OCI-M1 (cell line): ENCODE data around the gene MARCHF3.
"Not testable (repeated sequence)": the region's sequence is repeated elsewhere in the genome, so short reads cannot be mapped to it uniquely, and the experiment has no call there.

Source experiments
- DNase-seq: peaks from one replicate; lab custom pipeline; 2025; lab: John Stamatoyannopoulos, UW

The MARCHF3 gene

DNA sequence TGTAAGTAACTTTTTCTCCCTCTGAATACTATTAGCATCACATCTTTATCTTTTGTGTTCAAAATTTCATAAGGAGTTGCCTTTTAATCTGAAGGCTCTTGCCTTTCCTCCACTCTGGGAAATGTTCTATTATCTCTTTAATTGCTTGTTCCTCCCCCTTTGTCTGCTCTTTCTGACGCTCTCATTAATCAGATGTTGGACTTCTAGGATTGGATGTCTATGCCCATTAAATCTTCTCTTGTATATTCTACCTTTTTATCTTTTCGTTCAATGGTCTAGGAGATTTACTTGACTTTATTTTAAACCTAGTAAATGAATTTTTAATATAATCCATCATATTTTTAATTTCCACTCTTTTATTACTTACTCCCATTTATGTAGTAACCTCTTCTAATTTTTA is 76.7 kb downstream of the MARCHF3 start:
- no peak for DNase-seq

DNA sequence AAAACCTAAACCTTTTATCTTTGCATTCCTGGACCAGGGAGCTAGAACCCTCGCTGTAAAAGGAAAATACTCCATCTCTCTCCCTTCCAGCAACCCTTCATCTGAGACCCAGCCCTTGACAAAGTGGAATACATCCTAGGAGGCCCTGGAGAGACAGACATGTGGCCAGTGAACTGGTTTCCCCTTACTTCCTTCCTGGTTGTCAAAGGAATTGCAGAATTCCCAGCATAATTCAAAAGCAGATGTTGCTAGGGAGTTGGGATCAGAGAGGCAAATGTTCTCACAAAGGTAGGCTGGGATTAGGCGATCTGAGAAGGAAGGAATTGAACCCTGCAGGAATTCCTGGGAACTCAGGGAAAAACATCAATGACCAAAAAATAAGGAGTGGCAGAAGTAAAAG is 80.9 kb downstream of the MARCHF3 start:
- DNase-seq = no peak

DNA sequence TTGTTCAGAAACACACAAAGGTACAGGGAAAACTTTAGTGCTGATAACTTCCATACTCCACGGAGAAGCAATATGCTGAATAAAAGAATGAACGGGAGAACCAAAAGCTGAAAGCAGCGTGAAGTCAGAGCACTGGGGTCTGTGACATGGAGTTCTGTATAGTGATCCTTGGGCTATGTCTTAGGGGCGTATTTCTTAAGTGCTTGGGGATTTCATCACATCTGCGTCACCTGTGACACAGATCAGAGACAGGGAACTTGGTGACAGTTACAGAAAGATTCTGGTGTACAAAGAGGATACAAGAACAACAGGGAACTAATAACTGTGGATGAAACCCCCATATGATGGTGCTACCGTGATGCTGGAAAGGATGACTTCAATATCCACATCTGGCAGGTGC is 81.9 kb downstream of the MARCHF3 start:
- no peak for DNase-seq

DNA sequence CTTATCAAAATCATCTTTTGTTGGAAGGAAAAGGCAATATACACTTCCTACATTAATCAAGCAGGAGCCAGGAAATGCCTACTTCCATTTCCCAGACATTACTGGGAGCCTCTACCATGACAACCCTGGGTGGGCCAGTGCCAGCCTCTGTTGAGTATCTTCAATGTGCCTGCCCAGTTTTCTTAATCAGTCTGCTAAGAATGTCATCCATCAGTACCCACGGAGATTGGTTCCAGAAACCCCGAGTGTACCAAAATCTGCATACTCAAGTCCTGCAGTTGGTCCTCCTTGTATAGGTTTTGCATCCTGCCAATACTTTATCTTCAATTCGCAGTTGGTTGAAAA is 82.4 kb downstream of the MARCHF3 start:
- DNase-seq = no peak

DNA sequence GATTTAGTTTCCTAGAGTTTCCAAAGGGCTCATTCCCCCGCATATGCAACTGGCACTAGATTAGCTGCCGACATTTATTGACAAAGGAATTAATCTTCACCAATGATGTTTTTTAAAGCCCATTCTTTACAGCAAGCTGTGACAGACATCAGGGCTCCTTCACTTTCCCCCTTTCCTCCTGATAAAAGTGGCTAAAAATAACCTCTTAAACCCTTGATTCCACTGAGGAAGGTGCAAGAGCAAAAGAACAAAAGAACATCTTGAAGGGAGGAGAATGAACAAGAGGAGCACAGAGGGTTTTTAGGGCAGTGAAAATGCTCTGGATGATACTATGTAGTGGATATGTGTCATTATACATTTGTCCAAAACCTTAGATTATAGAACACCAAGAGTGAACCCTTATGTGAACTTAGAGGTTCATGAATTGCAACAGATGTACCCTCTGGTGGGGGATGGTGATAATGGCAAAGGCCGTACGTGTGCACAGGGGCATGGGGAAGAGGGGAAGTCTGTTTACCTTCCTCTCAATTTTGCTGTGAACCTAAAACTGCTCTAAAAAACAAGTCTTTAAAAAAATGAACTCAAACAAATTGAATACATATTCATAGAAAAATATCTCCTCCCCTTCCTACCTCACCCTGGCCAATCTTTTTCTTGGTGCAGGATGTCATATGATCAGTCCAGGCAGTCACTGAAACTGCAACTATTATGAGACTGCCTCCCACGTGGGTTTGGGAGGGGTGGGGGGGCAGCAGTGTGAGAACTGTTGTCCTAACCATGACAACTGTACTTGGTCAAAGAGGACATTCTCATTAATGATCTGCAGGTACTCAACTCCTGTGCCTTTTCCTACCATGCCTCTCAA is 83.0 kb downstream of the MARCHF3 start:
- DNase-seq = peak; percentile 16

DNA sequence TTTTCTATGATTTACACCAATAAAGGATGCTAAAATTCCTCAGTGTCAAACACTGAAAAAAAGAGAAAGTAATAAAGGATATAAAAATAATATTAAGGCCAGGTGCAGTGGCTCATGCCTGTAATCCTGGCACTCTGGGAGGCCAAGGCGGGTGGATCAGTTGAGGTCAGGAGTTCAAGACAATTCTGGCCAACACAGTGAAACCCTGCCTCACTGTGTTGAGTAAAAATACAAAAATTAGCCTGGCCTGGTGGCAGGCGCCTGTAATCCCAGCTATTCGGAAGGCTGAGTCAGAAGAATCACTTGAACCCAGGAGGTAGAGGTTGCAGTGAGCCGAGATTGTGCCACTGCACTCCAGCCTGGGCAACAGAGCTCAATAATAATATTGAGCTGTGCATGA is 87.5 kb downstream of the MARCHF3 start:
- not testable (repeated sequence) for DNase-seq

DNA sequence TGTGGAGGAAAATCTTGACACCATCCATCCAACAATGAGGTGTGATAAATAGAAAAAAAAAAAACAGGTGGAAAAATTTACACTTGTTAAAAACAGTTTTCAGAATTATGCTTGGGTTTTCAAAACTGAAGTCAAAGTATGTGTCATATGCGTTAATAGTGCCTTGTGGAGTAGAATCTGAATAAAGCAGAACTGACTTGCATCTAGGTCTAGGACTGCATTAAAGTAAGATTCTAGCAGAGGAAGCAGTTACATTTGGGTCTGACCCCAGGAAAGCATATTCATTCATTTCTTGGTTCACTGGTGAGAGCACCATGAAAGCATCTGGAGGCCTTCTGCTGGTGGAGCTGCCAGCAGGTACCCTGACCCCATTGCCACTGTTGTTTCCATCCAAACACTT is 89.0 kb downstream of the MARCHF3 start:
- DNase-seq = no peak

DNA sequence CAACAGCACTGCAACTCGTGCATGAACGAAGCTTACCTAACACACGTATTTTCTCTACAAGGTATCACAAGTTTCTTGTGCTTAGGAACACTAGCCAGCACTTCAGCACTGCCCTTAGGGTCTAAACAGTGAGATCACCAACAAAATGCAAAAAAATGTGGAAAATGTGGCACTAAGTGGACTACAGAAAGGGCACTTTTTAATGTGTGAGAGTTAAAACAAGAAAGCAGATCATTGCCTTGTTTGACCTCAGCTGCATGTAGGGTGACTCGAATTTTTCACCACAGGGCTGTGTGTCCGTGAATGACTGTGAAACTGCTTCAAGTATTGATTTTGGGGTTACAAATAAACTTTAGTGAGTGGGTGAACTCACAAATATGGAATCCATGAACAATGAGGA is 90.5 kb downstream of the MARCHF3 start:
- DNase-seq = no peak

DNA sequence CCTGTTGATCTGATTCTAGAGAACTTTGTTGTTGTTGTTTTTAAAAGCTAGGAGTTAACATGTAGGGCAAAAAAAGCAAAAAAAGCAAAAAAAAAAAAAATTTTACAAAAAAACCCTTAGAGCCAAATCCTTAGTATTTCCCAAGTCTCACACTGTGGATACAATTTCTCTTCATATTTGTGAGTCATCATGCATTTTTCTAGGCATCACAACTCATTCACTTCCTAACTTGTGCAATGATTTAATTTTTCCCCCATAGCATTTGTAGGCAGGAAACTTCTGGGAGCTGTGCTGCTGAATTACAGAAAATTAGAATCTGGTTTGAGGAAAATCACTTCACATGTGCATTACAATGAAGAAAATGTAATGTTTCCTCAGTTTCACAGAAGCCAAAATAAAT is 91.9 kb downstream of the MARCHF3 start:
- DNase-seq = no peak

DNA sequence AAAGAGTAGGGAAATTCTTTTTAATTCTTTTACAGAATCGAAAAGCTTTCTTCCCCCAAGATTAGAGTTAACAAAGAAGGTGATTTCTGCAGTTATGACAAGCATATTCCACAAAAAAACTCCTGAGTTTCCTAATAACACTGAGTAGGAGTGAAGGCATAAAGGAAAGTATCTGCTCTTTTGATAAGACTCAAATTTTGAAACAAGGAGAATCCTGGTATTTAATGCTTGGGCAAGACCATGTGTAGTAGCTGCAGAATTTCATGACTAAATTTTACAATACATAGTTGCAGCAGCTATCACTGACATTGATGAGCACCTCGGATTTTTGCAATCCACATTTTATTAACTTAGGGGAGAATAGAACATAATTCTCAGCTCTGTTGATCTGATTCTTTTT is 92.6 kb downstream of the MARCHF3 start:
- DNase-seq = no peak

DNA sequence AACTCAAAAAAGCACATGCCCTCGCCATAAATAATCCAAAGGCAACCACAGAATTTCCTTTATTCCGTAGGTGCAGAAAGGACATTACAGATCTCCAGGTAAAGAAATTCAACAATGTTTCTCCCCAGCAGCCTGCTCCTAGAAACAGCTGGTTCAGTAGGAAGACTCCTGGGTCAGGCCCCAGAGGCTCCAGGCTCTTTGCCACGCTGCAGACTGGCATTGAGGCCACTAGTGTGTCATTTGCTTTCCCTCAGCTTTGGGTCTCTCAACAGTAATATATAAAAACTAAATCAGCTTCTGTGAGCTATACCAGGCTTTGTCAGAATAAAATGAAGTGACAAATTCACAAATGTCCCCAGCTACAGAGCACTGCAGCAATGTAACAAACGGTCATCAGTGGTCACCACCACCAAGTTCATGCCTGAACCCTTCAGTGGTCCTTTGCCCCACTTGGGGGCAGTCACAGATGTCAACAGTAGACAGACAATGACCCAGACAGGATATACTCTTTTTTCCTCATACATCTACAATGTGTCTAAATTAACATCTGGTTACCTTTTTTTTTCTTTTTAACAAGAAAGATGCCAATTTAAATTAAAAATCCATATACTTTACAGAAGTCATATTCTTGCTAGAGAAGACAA is 93.5 kb downstream of the MARCHF3 start:
- no peak for DNase-seq

DNA sequence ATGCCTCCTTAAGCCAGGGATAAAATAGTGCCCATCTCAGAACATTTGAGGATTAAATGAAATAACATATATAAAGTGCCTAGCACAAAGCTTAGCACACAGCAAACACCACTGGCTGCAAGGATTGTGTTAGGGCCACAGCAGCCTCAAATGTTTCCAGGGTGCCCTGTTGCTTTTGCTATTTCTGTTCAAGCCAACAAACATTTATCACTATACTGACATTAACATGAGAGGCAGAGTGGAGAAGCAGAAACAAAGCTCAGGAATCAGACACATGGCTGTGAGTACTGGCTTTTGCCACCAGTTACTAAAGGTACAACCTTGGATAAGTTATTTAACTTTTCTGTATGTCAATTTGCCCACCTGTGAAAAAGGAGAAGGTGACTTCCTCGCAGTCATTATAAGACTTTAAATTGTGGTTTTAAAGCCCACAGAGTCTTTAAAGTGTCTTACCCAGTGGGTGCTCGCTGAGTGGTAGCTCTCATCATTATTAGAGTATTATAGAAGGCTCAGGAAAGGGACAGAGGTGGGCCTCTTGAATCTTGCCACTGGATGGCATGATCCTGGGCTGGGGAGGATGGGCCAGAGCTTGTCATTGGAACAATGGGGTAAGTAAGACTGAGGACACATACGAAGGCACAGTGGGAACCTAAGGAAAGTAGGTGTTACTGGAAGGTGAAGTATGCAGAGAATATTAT is 98.2 kb downstream of the MARCHF3 start:
- DNase-seq = no peak

DNA sequence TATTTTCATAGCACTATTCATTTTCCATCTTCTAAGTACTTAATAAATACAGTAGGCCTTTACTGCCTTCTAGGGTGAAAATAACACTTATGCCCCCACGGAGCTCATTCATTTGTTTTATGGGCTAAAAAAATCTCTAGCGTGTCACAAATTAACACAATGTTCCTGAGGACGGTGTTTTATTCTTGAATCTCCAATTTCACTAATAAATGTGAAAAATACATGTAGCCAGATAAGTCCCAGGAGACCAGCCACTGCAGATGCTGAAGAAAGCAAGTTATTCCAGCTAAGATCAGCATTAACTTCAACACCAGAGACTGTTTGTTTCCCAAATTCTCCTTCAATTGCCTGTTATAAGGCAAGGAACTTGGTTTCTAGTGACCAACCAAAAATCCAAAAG is 102.3 kb downstream of the MARCHF3 start:
- DNase-seq = no peak

DNA sequence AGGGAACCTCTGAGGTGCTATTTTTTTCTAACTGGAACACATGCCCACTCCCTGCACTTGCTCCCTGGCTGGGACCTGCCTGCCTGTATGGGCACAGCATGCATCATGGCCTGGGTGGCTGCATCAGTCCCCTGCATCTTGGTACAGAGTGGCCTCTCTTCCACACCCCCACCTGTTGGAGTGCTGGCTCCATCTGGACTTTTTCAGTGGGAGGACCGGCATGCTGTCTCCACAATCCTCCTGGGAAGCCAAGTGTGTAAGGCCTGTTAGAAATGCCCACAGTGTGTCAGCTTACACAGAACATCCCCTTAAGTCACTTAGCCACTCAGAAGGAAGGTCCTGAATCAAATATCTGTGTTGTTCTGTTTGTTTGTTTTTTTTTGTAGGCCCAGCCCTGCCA is 102.9 kb downstream of the MARCHF3 start:
- no peak for DNase-seq

DNA sequence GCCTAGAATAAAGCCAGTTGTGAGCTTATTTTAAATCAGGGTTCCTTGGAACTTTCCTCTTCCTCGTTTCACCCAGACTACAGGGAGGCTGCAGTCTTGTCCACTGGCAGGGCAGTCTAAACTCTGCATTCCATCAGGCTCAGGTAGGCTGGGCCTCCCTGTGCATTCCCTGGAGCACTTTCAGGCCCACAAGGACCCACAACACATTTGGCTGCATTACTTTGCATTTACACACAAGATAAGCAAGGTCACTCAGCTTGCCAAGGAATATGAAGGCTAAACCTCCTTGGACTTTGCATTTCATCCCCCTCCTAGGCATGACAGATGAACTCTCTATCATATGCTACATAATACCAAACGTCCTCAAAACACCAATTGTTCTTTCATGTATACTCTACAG is 104.2 kb downstream of the MARCHF3 start:
- no peak for DNase-seq

DNA sequence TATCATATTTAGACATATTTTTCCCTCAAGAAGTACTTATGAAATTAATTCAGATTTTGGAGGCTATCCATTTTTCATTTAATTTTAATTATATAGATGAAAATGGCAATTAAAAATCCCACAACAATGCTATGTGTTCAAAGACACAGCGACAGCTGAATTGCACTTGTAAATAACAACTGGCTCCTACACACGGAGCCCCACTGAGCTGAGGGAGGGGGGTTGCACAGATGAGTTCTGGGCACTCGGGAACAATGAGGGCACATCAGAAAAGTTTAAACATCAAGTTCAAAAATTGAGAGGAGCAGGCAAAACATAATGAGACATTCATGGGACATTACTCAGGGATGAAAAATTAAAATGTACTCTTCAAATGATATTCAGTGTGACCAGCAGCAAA is 104.9 kb downstream of the MARCHF3 start:
- no peak for DNase-seq

DNA sequence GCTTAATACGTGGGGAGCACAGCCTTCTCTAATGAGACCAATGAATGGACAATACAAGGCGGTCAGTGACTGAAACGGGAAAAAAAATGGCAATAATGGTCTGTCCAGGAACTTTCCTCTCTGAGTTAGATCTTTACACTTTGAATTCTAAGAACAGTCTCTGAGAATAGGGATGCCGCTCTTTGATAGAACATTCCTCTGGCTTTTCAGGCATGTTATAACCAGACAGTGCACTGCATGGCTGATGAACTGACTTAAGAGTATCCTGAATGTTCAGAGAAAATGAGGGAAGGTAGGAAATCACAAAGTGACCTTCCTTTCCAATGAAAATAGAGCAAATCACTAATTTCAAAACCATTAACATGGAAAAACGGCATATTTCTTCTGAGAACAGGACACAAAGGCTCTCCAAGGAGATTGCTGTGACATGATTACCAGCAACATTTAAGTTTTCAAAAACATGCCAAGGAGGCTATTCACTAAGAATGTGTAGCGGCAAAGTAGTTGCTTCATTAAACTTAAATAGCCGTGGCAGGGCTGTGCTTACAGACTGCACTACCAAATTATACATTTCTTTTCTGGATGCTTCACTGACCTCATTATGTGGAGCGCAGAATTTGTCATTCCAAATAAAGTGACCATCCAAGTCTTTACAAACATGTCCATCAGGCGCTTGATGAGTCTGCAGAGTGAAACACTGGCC is 105.9 kb downstream of the MARCHF3 start:
- DNase-seq = no peak

DNA sequence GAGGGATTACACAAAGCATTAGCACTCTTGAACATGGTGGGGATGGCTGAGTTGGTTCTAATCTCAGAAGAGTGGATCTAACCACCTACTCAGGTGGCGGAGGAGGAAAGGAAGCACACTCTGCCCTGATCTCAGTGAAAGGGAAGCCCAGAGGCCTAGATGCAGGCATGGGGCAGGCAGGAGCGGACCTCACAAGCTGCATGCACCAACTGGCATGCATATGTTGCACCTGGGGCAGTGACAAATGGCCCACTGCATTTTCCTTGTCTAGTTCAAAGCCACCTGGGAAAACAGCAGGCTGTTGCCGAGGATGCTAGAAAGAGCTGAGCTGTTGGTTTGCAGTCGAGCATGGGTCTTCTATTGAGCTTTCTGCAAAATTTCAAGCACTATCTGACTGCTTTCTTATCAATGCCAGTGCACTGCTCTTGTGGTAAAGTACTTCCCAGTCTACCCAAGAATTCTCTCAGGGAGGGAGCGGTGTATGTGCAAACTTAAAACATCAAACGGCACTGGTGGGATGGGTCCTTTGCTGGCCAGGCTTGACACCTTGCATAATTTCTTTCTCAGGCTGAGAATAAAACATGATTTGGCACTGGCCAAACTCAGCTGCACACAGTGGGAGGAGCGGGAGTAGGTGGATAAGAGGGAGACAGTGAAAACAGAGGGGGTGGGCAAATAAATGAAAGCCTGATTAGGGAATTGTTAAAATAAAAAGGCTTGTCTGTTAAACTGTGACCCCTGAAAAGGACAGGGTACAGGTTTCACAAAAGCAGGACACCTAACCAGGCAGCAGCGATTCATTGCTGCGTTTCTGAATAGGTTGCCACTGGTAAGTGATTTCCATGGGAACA is 108.9 kb downstream of the MARCHF3 start:
- peak; percentile 69 for DNase-seq

DNA sequence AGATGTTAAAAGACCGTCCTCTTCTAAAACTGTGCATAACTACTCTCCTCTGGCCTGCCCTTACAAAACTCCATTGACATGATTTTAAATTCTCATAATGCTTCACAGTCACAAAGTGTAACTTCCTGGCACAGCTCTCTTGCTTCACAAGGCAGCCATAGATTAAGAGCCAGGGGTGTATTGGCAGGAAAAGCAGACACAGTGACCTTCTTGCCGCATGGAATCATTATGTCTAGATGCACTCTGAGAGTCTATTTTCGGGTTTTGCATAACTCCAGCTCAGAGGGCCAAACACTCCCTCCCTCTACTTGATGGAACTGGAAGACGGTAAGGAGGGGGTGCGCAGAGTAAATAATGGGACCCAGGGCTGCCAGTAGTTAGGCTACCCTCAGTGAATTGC is 110.1 kb downstream of the MARCHF3 start:
- DNase-seq = no peak

DNA sequence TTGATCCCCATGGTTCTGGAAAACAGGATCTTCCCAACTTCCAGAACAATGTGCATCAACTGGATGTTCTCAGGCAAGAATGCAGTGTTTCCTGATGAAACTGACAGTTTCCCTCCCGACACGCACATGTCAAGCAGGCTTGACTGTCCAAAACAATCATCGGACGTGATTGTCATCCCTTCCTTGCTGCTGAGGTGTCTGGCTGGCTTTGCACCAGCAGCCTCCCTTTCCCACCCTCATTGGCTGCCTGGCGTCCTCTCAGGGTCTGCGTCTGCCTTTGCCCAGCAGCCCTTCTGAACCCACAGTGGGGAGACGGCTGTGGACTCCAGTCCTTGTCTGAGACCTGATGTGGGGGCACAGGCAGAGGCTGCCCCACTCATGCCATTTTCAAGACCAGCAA is 110.8 kb downstream of the MARCHF3 start:
- no peak for DNase-seq

DNA sequence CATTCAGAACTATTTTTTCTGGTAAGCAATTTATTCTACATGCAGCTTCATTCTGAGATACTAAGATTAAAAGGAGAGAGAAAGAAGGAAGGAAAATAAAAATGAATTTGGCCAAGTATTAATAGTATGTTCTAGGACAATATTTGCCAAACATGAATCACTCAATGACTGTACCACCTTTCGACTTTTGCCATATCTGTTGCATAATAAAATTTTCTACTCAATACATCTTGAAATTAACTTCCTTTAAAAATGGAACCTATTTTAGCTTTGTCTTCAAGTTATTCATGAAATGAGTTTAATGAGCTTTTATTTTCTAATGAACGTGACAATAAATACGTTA is 111.8 kb downstream of the MARCHF3 start:
- no peak for DNase-seq
